Left ventricle myocardium inferior (tissue), 1 donor: ENCODE results near the gene TSPAN18. TPM values are rescaled to one million over a fixed set of nuclear protein-coding genes. Genes with fewer than 3 reads are reported as not detected.

Source experiments
- DNase-seq: peaks from one replicate; pipeline ENCODE4 v3.0.0-alpha.2; 2020
- H3K27ac ChIP-seq: fragments of 200-600 bp; replicated peaks from 2 replicates; pipeline ENCODE4 v1.8.0; 2021
- H3K27me3 ChIP-seq: fragments of 200-600 bp; 2 replicates; pipeline ENCODE4 v1.8.0; 2021; ENCODE audit warnings: low read depth
- H3K36me3 ChIP-seq: fragments of 200-600 bp; 2 replicates; pipeline ENCODE4 v1.8.0; 2021
- H3K4me1 ChIP-seq: fragments of 200-600 bp; 2 replicates; pipeline ENCODE4 v1.8.0; 2021
- H3K4me3 ChIP-seq: fragments of 200-600 bp; 2 replicates; pipeline ENCODE4 v1.8.0; 2021; ENCODE audit warnings: mild to moderate bottlenecking, moderate library complexity
- H3K9me3 ChIP-seq: fragments of 200-600 bp; replicated peaks from 2 replicates; pipeline ENCODE4 v1.8.0; 2021
- CTCF ChIP-seq: fragments of 200-600 bp; IDR thresholded peaks from 2 replicates; pipeline ENCODE4 v1.8.0; 2021; ENCODE audit warnings: antibody characterized with exemption, mild to moderate bottlenecking, borderline replicate concordance
- intact Hi-C: fragments of 100-400 bp; cut with micrococcal nuclease; formaldehyde crosslinking; loops from one replicate; pipeline ENCODE4 v1.11.0; 2022
- total RNA-seq: library from RNA; stranded (reverse); fragmentation: NEBNext Ultra II Directional; extraction: Animal tissue kit (Norgen Biotek cat#: 25700); gene quantifications from one replicate; pipeline ENCODE4 v1.2.1, GENCODE V29; 2021
- donor health status: DM: no; HTN: yes; CAD: no; lungs with severe emphysema.

Gene TSPAN18
- total RNA-seq, 1 donor from 2014 or later, result 129 TPM

- TF ChIP-seq CTCF, result no peak
- Histone ChIP-seq H3K9me3 (no peaks in the 10 kb centered on the region), H3K4me1 (peaks cover 85% of the 10 kb centered on the region), H3K27ac (peak overlapping the region; percentile 58), H3K27me3 (no peaks in the 10 kb centered on the region), H3K36me3 (no peaks in the 10 kb centered on the region), H3K4me3 (no peak overlapping the region)
- intact Hi-C loops, result no loop called here
- no peak for DNase-seq
These were observed 24.0 kb downstream of the TSPAN18 start for GRCh38 chr11:44750551-44751465.

GRCh38 chr11:44752300-44752699 lies 25.5 kb downstream of the TSPAN18 start:
- Histone ChIP-seq H3K36me3 (no peaks in the 10 kb centered on the region), H3K9me3 (no peaks in the 10 kb centered on the region), H3K4me1 (peaks cover 82% of the 10 kb centered on the region), H3K27ac (no peak overlapping the region), H3K27me3 (no peaks in the 10 kb centered on the region), H3K4me3 (no peak overlapping the region)
- intact Hi-C loops, result no loop called here
- no peak for DNase-seq
- TF ChIP-seq CTCF, result no peak

- DNase-seq, result no peak
- intact Hi-C loops, result no loop called here
- Histone ChIP-seq H3K4me1 (peaks cover 78% of the 10 kb centered on the region), H3K36me3 (no peaks in the 10 kb centered on the region), H3K9me3 (no peaks in the 10 kb centered on the region), H3K27ac (no peak overlapping the region), H3K4me3 (no peak overlapping the region), H3K27me3 (no peaks in the 10 kb centered on the region)
- TF ChIP-seq CTCF, result no peak
These were observed 26.0 kb downstream of the TSPAN18 start for GRCh38 chr11:44752713-44753112.

- Histone ChIP-seq H3K9me3 (peaks cover 8% of the 10 kb centered on the region), H3K4me3 (no peak overlapping the region), H3K27me3 (no peaks in the 10 kb centered on the region), H3K4me1 (peaks cover 73% of the 10 kb centered on the region), H3K27ac (no peak overlapping the region), H3K36me3 (no peaks in the 10 kb centered on the region)
- no peak for TF ChIP-seq CTCF
- DNase-seq, result no peak
- intact Hi-C loops, result no loop called here
These were observed 27.3 kb downstream of the TSPAN18 start for GRCh38 chr11:44753961-44754645.

GRCh38 chr11:44754876-44755555 lies 28.3 kb downstream of the TSPAN18 start:
- intact Hi-C loops, result no loop called here
- Histone ChIP-seq H3K36me3 (no peaks in the 10 kb centered on the region), H3K4me3 (no peak overlapping the region), H3K4me1 (peaks cover 77% of the 10 kb centered on the region), H3K27ac (peak overlapping the region; percentile 47), H3K9me3 (peaks cover 8% of the 10 kb centered on the region), H3K27me3 (no peaks in the 10 kb centered on the region)
- no peak for DNase-seq
- TF ChIP-seq CTCF, result no peak
